ENCODE measurements around the gene IMPG2. TPM values are rescaled to one million over a fixed set of nuclear protein-coding genes. Genes with fewer than 3 reads are reported as not detected.

IMPG2 gene
- total RNA-seq, 1 experiment from 2014 or later = 0.04 TPM

GRCh38 chr3:101204246-101204645, 116.1 kb downstream of the IMPG2 start:
- no peak overlapping the region for H2BK5ac ChIP-seq (ENCODE audit: insufficient read length, low read length)
- H3K36me3 Mint-ChIP-seq (ENCODE audit: insufficient read depth in 1 of 3, low read depth in 3 of 3) = no peaks in the 10 kb centered on the region
- no peak overlapping the region for H3K4me3 Mint-ChIP-seq
- H3K9me3 ChIP-seq (ENCODE audit: control insufficient read depth, low read depth, low read length) = no peaks in the 10 kb centered on the region
- no peak overlapping the region for H3K4me2 ChIP-seq (ENCODE audit: insufficient read depth, insufficient read length, low read length)
- H3K56ac ChIP-seq (ENCODE audit: insufficient read length, low read depth, low read length) = no peak overlapping the region
- no peaks in the 10 kb centered on the region for H3K79me1 ChIP-seq (ENCODE audit: insufficient read depth, low read depth, low read length, poor library complexity, severe bottlenecking)
- no peak overlapping the region for H2BK20ac ChIP-seq (ENCODE audit: low read depth, low read length, poor library complexity, severe bottlenecking)
- H2BK12ac ChIP-seq (ENCODE audit: insufficient read length, low read depth, low read length) = no peak overlapping the region
- TF ChIP-seq, protein P1, sequence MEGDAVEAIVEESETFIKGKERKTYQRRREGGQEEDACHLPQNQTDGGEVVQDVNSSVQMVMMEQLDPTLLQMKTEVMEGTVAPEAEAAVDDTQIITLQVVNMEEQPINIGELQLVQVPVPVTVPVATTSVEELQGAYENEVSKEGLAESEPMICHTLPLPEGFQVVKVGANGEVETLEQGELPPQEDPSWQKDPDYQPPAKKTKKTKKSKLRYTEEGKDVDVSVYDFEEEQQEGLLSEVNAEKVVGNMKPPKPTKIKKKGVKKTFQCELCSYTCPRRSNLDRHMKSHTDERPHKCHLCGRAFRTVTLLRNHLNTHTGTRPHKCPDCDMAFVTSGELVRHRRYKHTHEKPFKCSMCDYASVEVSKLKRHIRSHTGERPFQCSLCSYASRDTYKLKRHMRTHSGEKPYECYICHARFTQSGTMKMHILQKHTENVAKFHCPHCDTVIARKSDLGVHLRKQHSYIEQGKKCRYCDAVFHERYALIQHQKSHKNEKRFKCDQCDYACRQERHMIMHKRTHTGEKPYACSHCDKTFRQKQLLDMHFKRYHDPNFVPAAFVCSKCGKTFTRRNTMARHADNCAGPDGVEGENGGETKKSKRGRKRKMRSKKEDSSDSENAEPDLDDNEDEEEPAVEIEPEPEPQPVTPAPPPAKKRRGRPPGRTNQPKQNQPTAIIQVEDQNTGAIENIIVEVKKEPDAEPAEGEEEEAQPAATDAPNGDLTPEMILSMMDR (conservative IDR thresholded peaks at IDR 0.05) = no peak
- no peak overlapping the region for H3K18ac ChIP-seq (ENCODE audit: insufficient read length, low read depth, low read length)
- no peak overlapping the region for H3K4ac ChIP-seq (ENCODE audit: low read depth, low read length)
- H3K23ac ChIP-seq (ENCODE audit: insufficient read length, low read depth, low read length) = no peak overlapping the region
- peak overlapping the region; percentile 16 for H2AFZ ChIP-seq (ENCODE audit: low read length)
- H4K20me1 ChIP-seq (ENCODE audit: control insufficient read depth, insufficient read depth, insufficient read length) = no peaks in the 10 kb centered on the region
- no peak overlapping the region for H2BK120ac ChIP-seq (ENCODE audit: low read depth, low read length, poor library complexity, severe bottlenecking)
- peaks cover 2% of the 10 kb centered on the region; the same call in 1 of the 2 replicates for H3K4me1 ChIP-seq (ENCODE audit: insufficient read depth, low read length)
- no peak overlapping the region for H3K27ac ChIP-seq (ENCODE audit: insufficient read length, low read depth, low read length)
- no peak overlapping the region for H3K14ac ChIP-seq (ENCODE audit: insufficient read depth, low read length)
- no peak overlapping the region for H4K5ac ChIP-seq (ENCODE audit: insufficient read length, low read depth, low read length)
- no peaks in the 10 kb centered on the region; the same call in 1 of the 2 replicates for H3K27me3 Mint-ChIP-seq (ENCODE audit: low read depth)
- no peak overlapping the region for H3T11ph ChIP-seq (ENCODE audit: low read length)
- no peak overlapping the region for H2BK15ac ChIP-seq (ENCODE audit: low read depth, low read length)
- DNase-seq = no peak
- no peaks in the 10 kb centered on the region for H3K27me3 ChIP-seq (ENCODE audit: insufficient read depth, low read length)
- no peak overlapping the region; a peak in 1 of 7 replicates for H3K27ac Mint-ChIP-seq
- H2AK5ac ChIP-seq (ENCODE audit: insufficient read length, low read length) = no peak overlapping the region
- no peak overlapping the region for H3K9ac ChIP-seq (ENCODE audit: extremely low read depth, insufficient read length, low read length)
- H3K9me3 Mint-ChIP-seq = no peaks in the 10 kb centered on the region
- no peak overlapping the region for H4K91ac ChIP-seq (ENCODE audit: insufficient read length, low read depth, low read length)
- H3K79me2 ChIP-seq (ENCODE audit: insufficient read depth, low read length) = no peaks in the 10 kb centered on the region
- peaks cover 9 to 10% of the 10 kb centered on the region in 2 experiments for H3K4me1 Mint-ChIP-seq
- H3K23me2 ChIP-seq (ENCODE audit: insufficient read length, low read depth, low read length, poor library complexity, severe bottlenecking) = no peaks in the 10 kb centered on the region
- H4K8ac ChIP-seq (replicated peaks; ENCODE audit: insufficient read length, low read depth, low read length) = no peak overlapping the region
- no CpG with 5 or more reads among the region's 2 CpGs for WGBS (ENCODE audit: extremely low coverage, insufficient read length, low lambda C conversion rate)

Data from H9 (cell line).